ENCODE measurements around the gene BAHCC1.

BAHCC1 gene

DNA sequence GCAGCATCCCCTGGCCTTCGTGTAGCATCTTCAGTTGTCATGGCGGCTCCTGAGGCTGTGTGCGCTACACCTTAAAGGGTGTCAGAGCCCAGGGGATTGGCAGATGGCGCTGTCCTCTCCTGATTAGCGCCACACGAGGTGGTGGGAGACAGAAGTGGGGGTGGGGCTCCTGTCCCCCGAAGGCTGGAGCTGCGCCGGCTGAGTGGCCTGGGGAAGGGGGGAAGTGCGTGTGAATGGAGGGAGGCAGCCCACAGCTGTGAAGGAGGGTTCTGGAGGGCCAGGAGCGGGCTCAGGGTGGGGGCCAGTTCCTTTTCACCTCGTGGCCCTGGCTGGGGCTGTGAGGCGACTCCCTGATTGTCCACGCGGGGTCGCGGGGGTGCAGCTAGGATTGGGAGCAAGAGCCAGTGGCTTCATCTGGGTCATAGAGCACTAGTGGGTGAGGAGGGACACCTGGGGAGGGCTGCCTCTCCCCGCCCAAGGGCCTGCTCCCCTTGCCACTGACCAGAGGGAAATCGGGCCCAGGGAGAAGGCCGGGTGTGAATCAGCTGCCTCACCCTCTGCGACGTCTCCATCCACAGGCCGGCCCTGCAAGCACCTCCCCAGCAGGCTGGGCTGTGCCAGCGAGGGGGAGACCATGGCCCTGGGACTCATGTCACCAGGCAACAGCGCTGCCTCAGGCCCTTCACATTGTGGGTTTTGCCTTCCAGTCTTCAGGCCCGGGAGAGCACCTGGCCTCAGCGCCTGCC, 14.1 kb downstream of the BAHCC1 start:
- in situ Hi-C loops (cut with MboI; ENCODE audit: low sequenced_read_pairs), result no loop called here

- in situ Hi-C loops (cut with MboI; ENCODE audit: low sequenced_read_pairs), result no loop called here
These were observed 15.6 kb downstream of the BAHCC1 start for GRCh38 chr17:81410852-81411251.

GRCh38 chr17:81411305-81411704, 16.0 kb downstream of the BAHCC1 start:
- in situ Hi-C loops (cut with MboI; ENCODE audit: low sequenced_read_pairs), result no loop called here

GRCh38 chr17:81412490-81413093, 17.3 kb downstream of the BAHCC1 start:
- in situ Hi-C loops (cut with MboI; ENCODE audit: low sequenced_read_pairs), result no loop called here

GRCh38 chr17:81413497-81414135, 18.4 kb downstream of the BAHCC1 start:
- in situ Hi-C loops (cut with MboI; ENCODE audit: low sequenced_read_pairs), result no loop called here

DNA sequence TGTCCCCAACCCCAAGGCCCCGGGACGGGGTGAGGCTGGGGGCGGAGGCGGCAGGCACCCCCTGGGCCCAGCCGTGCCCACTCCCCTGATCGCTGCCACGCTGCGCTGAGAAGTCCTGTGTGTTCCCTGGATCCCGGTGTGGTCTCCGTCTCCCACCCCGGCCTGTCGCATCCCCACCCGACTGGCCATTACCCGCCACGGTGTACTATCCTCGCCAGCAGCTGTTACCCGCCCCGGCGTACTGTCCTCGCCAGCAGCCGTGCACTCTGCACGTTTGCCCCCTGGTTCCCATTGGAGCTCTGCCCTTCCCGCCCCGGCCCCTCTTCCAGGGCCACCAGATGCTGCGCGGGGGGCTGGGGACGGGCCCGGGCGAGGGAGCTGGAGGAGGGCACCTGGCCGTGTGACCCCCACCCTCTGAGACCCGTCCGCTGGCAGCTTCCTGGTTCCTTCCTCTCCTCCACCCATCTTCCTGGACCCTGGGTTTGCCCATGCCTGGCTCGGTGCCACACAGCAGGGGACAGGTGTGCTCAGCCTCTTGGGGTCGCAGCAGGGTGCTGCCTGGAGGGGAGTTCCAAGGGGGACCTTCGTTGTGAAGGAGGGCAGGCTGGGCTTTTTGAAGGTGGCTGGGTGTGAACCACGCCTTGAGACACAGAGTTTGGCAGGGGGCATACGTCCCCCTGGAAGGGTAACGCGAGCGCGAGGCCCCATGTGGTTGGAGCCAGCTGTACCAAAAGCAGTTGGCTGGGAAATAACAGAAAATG, 19.7 kb downstream of the BAHCC1 start:
- in situ Hi-C loops (cut with MboI; ENCODE audit: low sequenced_read_pairs), result no loop called here

DNA sequence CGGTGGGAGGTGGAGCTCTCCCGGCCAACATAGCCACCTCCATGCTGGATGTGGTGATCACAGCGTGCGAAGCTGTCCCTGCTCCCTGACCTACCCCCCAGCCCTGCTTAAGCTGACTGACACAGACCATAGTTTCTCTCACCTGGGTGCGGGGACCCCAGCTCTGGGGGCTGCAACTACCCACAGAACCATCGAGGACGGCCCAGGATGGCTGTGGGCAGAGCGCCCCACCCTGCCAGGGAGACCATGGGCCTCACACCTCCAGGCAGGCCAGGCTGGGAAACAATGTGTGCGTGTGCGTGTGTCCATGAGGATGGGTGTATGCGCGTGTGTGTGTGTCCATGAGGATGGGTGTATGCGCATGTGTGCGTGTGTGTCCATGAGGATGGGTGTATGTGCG, 20.4 kb downstream of the BAHCC1 start:
- in situ Hi-C loops (cut with MboI; ENCODE audit: low sequenced_read_pairs), result no loop called here

GRCh38 chr17:81416612-81417011, 21.4 kb downstream of the BAHCC1 start:
- in situ Hi-C loops (cut with MboI; ENCODE audit: low sequenced_read_pairs), result no loop called here

GRCh38 chr17:81417049-81417878, 22.0 kb downstream of the BAHCC1 start:
- in situ Hi-C loops (cut with MboI; ENCODE audit: low sequenced_read_pairs), result no loop called here

DNA sequence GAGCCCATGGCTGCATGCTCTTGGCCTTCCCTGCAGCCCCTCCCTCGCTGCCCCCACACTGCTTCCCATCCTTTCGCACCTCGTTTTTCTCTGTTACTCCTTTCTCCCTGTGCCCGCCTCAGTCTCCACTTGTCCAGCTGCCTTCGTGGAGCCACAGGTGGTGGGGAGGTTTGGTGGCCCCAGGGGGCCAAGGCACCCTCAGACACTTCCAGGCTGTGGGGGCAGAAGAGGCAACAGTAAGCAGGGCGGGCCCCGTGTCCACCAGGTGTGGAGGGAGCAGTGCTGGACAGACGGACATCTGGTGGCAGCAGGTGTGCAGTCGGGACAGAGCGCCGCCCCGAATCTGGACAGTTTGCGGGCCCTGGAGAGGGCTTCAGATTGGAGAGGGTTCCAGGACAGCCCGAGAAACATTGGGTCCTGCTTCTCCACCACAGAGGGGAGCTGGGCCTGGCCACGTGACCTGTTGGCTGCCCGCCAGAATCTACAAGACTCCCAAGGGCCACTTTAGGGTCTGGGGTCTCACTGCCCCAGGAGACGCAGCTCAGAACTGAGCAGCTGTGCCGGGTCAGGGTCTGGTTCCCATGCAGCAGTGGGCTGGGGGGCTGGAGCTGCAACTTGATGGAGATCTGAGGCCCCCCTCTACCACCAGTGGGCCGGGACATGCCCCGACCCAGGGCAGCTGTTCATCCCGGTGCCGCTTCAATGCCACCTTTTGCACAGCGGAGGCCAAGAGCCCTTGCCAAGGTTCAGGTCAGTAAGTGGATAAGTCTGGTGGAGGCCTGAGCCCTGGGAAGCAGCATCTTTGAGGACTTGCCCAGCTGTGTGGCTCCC, 22.8 kb downstream of the BAHCC1 start:
- in situ Hi-C loops (cut with MboI; ENCODE audit: low sequenced_read_pairs), result no loop called here

DNA sequence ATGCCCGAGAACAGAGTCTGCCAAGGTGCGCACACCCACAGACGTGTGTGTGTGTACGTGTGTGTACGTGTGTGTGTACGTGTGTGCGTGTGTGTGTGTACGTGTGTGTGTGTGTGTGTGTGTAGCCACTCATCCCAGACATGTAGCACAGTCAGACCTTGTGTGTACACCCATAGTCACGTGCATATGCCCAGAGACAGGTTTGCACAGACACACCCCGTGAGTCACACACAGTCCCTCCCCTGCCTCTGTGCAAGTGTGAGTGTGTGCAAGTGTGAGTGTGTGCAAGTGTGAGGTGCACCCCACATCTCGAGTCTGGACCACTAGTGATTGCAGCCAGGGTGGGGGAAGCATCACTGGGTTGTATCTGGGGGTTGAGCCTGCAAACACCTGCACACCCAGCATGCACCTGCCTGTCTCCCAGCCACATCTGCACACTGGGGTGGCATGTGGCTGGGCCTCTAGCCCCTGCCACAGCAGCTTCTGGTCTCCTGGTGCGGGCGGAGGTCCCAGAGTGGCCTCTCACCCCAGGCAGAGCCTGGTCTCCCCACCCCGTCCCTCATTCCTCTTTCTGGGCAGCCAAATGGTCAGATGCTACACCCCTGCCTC, 23.6 kb downstream of the BAHCC1 start:
- in situ Hi-C loops (cut with MboI; ENCODE audit: low sequenced_read_pairs), result no loop called here

GRCh38 chr17:81419319-81419885, 24.1 kb downstream of the BAHCC1 start:
- in situ Hi-C loops (cut with MboI; ENCODE audit: low sequenced_read_pairs), result no loop called here

DNA sequence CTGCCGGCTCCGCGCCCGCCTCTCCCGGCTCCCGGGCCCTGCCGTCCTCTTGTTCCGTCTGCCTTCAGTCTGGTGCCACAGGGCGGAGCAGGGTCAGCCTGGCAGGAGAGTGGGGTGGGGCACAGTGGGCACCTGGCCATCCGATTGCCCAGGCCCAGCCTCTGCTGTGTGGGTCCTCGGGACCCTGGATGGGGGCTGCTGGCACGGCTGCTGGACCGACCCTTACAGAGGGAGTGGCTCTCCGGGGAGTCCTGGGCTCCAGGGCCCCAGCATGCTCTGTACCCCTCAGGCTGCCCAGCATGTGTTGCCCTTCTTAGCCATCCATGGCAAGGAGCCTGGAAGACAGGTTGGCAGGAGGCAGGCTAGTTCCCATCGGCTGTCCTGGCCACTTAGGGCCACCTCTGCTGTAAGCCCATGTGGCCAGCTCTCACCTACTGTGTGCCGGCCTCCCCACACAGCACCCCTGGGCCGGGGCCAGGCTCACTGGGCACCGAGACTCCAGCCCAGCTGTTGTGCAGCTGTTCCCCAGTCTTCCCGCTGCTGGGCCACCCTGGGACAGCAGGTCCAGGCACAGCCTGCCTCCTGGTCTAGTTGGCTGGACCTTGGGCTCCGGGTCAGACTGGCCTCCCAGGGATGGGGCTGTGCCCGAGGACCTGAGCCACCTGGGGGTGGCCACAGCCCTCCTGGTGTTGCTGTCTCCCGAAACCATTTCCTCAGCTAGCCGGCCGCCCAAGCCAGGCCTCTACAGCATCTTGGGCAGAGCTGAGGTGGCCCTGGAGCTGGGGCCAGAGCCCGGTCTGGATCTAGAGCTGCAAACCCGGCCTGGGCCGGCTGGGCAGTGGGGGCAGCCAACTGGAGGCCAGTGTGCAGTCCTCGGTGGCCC, 24.9 kb downstream of the BAHCC1 start:
- in situ Hi-C loops (cut with MboI; ENCODE audit: low sequenced_read_pairs), result no loop called here

- in situ Hi-C loops (cut with MboI; ENCODE audit: low sequenced_read_pairs), result no loop called here
These were observed 25.7 kb downstream of the BAHCC1 start for GRCh38 chr17:81420769-81421462.

- in situ Hi-C loops (cut with MboI; ENCODE audit: low sequenced_read_pairs), result no loop called here
These were observed 27.8 kb downstream of the BAHCC1 start for GRCh38 chr17:81422776-81423697.

GRCh38 chr17:81423698-81424071, 28.4 kb downstream of the BAHCC1 start:
- in situ Hi-C loops (cut with MboI; ENCODE audit: low sequenced_read_pairs), result no loop called here
